ENCODE measurements around the gene CBX2. TPM values are rescaled to one million over a fixed set of nuclear protein-coding genes. Genes with fewer than 3 reads are reported as not detected.

The CBX2 gene
- total RNA-seq, 4 donors from 2014 or later: 0.34 to 3.0 (median 0.68) TPM

- no peak for TF ChIP-seq CTCF (IDR thresholded peaks at IDR 0.05; ENCODE audit: low read depth)
Observed at GRCh38 chr17:79835470-79835899, 57.5 kb downstream of the CBX2 start.

DNA sequence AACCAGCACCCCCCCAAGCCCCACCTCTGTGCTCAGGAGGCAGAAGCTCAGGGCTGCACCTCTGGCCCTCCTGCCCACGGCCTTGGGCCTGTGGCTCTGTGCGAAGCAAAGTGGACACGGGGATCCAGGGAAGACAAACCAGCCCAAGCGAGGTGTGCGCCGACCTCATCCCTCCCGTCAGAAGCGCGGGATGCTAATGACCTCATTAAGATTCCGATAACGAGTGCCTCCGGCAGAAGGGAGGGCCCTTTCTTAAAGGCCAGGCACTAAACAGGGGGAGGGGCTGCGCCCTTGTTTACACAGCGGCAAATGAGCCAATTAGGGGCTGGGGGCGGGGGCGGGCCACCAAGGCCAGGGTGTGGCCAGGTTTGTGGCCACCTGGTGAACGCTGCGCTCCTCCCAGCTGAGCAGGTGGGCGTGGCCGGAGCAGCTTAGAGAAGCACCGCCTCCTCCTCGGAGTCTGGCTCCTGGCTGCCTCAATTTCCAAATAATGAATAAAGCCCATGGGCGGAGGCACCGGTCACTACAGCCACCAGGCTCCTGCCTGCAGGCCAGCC is 58.1 kb downstream of the CBX2 start:
- TF ChIP-seq CTCF (IDR thresholded peaks at IDR 0.05; ENCODE audit: low read depth): no peak

DNA sequence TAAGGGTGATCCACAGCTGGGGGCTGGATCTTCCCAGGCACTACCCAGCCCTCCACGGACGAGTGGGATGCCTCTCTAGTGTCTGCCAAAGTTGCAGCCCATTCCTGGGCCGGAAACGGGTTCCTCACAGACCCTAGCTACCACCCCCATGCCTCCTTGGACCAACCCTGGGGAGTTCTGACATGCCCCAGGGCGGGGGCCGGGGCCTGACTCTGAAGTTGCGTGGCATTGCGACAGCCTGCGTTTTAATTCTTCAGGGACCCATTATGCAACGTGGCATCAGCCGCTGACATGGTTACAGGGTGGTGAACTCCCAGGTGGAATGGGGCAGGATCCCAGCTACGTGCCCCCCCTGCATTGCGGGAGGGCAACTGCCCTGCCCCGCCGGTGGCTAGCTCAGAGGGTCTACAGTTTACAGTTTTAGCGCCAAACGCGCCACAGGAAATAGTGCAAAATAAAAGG is 58.6 kb downstream of the CBX2 start:
- TF ChIP-seq CTCF (IDR thresholded peaks at IDR 0.05; ENCODE audit: low read depth): no peak

GRCh38 chr17:79836972-79837887 is 59.3 kb downstream of the CBX2 start:
- TF ChIP-seq CTCF (IDR thresholded peaks at IDR 0.05; ENCODE audit: low read depth): no peak

Other genes with a start within 250 kb of the CBX2 start
- gene RBFOX3, start 167.1 kb upstream of the CBX2 start, total RNA-seq: not detected
- not detected for gene ENPP7, start 47.2 kb upstream of the CBX2 start, total RNA-seq
- 1 to 10 TPM in 2 of 4 donors, under 1 TPM in 2; 0.68 to 3.6 (median 1.5) TPM for gene CBX8, start 18.9 kb downstream of the CBX2 start, total RNA-seq
- 1 to 10 TPM; 3.9 to 9.6 (median 7.6) TPM for gene CBX4, start 61.3 kb downstream of the CBX2 start, total RNA-seq

Measured in subcutaneous adipose tissue (tissue), 4 donors.